Smooth muscle cell (in vitro differentiated cells): Measurements from ENCODE around the gene TMCC1. TPM values are rescaled to one million over a fixed set of nuclear protein-coding genes. Genes with fewer than 3 reads are reported as not detected.

ENCODE experiments used
- DNase-seq: peaks from one replicate; lab custom pipeline; 2025; ENCODE audit not compliant: unreplicated experiment; lab: John Stamatoyannopoulos, UW
- H2AFZ ChIP-seq: fragments of 200-600 bp; sonication (generic); 2 replicates; pipeline ENCODE4 v1.6.0; 2016; ENCODE audit warnings: antibody characterized with exemption, low read depth, mild to moderate bottlenecking
- H3F3A ChIP-seq: fragments of 200-600 bp; sonication (generic); 2 replicates; pipeline ENCODE4 v1.6.0; 2017; ENCODE audit warnings: antibody characterized with exemption, low read depth
- H3K27ac ChIP-seq: fragments of 200-600 bp; sonication (generic); 2 replicates; pipeline ENCODE4 v1.5.1; 2016; ENCODE audit warnings: low read depth, mild to moderate bottlenecking
- H3K27me3 ChIP-seq: fragments of 200-600 bp; sonication (generic); 2 replicates; pipeline ENCODE4 v1.6.1; 2016; ENCODE audit warnings: low read depth, mild to moderate bottlenecking
- H3K36me3 ChIP-seq: fragments of 200-600 bp; sonication (generic); 2 replicates; pipeline ENCODE4 v1.5.1; 2016; ENCODE audit warnings: low read depth
- H3K4me1 ChIP-seq: fragments of 200-600 bp; sonication (generic); 2 replicates; pipeline ENCODE4 v1.5.1; 2016; ENCODE audit warnings: low read depth
- H3K4me2 ChIP-seq: fragments of 200-600 bp; sonication (generic); 2 replicates; pipeline ENCODE4 v1.6.0; 2016; ENCODE audit warnings: mild to moderate bottlenecking
- H3K4me3 ChIP-seq: fragments of 200-600 bp; sonication (generic); 2 replicates; pipeline ENCODE4 v1.5.1; 2016; ENCODE audit warnings: mild to moderate bottlenecking
- H3K79me2 ChIP-seq: fragments of 200-600 bp; sonication (generic); 2 replicates; pipeline ENCODE4 v1.6.0; 2016; ENCODE audit warnings: low read depth, mild to moderate bottlenecking
- H3K9ac ChIP-seq: fragments of 200-600 bp; sonication (generic); 2 replicates; pipeline ENCODE4 v1.6.0; 2016; ENCODE audit warnings: low read depth
- H3K9me3 ChIP-seq: fragments of 200-600 bp; sonication (generic); replicated peaks from 2 replicates; pipeline ENCODE4 v1.5.1; 2016; ENCODE audit warnings: low read depth
- H4K20me1 ChIP-seq: fragments of 200-600 bp; sonication (generic); 2 replicates; pipeline ENCODE4 v1.6.0; 2016; ENCODE audit warnings: low read depth
- WGBS: methylation state at CpG from one replicate; pipeline ENCODE4 v1.1.7; 2016; ENCODE audit warnings: low lambda C conversion rate; 5-methylcytosine and 5-hydroxymethylcytosine counted together
- polyA plus RNA-seq: library from polyadenylated mRNA; unstranded; fragments of >200 nt; fragmentation: Nextera tagmentation; extraction: Ambion mirVana; gene quantifications from 2 replicates; pipeline ENCODE4 v1.2.1, GENCODE V29; 2016
- total RNA-seq: library from RNA; depleted of rRNA; stranded (reverse); fragments of >200 nt; gene quantifications from 2 replicates; pipeline ENCODE4 v1.2.3, GENCODE V29; 2014
- TF ChIP-seq, protein P1 (sequence below): fragments of 200-600 bp; sonication (generic); IDR thresholded peaks from 2 replicates; pipeline ENCODE4 v1.5.1; 2017; ENCODE audit warnings: borderline replicate concordance, mild to moderate bottlenecking, antibody characterized with exemption; ENCODE audit not compliant: insufficient read depth, poor library complexity, severe bottlenecking

Gene TMCC1
- total and polyA plus RNA-seq, 2 experiments from 2014 or later, result 5.3 to 17.8 TPM

GRCh38 chr3:129775870-129776269, 117.6 kb downstream of the TMCC1 start:
- Histone ChIP-seq H3F3A (no peaks in the 10 kb centered on the region), H2AFZ (no peak overlapping the region), H3K27me3 (no peaks in the 10 kb centered on the region), H3K4me2 (no peak overlapping the region), H4K20me1 (peaks cover 89% of the 10 kb centered on the region), H3K79me2 (peaks cover 63% of the 10 kb centered on the region), H3K36me3 (no peaks in the 10 kb centered on the region), H3K9ac (no peak overlapping the region), H3K9me3 (no peaks in the 10 kb centered on the region), H3K4me1 (peaks cover 8% of the 10 kb centered on the region), H3K4me3 (no peak overlapping the region), H3K27ac (no peak overlapping the region)
- TF ChIP-seq, protein P1, sequence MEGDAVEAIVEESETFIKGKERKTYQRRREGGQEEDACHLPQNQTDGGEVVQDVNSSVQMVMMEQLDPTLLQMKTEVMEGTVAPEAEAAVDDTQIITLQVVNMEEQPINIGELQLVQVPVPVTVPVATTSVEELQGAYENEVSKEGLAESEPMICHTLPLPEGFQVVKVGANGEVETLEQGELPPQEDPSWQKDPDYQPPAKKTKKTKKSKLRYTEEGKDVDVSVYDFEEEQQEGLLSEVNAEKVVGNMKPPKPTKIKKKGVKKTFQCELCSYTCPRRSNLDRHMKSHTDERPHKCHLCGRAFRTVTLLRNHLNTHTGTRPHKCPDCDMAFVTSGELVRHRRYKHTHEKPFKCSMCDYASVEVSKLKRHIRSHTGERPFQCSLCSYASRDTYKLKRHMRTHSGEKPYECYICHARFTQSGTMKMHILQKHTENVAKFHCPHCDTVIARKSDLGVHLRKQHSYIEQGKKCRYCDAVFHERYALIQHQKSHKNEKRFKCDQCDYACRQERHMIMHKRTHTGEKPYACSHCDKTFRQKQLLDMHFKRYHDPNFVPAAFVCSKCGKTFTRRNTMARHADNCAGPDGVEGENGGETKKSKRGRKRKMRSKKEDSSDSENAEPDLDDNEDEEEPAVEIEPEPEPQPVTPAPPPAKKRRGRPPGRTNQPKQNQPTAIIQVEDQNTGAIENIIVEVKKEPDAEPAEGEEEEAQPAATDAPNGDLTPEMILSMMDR, result no peak
- WGBS, result 85% methylated on average over 2 of the region's 2 CpGs
- no peak for DNase-seq

- peaks cover 8% of the 10 kb centered on the region for H3K4me1 ChIP-seq
- no peak overlapping the region for H3K4me3 ChIP-seq
- H3K4me2 ChIP-seq, result no peak overlapping the region
- no peak overlapping the region for H3K9ac ChIP-seq
- no peaks in the 10 kb centered on the region for H3K36me3 ChIP-seq
- peaks cover 59% of the 10 kb centered on the region for H3K79me2 ChIP-seq
- no peaks in the 10 kb centered on the region for H3K9me3 ChIP-seq
- H4K20me1 ChIP-seq, result peaks cover 91% of the 10 kb centered on the region
- TF ChIP-seq, protein P1, result no peak
- H3K27ac ChIP-seq, result no peak overlapping the region
- H2AFZ ChIP-seq, result no peak overlapping the region
- H3K27me3 ChIP-seq, result no peaks in the 10 kb centered on the region
- DNase-seq, result no peak
- H3F3A ChIP-seq, result no peaks in the 10 kb centered on the region
These were observed 119.5 kb downstream of the TMCC1 start for GRCh38 chr3:129773691-129774663.

- Histone ChIP-seq H3K36me3 (no peaks in the 10 kb centered on the region), H3F3A (no peaks in the 10 kb centered on the region), H3K9ac (no peak overlapping the region), H3K4me2 (no peak overlapping the region), H3K4me1 (peaks cover 7% of the 10 kb centered on the region), H3K79me2 (peaks cover 63% of the 10 kb centered on the region), H3K4me3 (no peak overlapping the region), H4K20me1 (peaks cover 90% of the 10 kb centered on the region), H2AFZ (no peak overlapping the region), H3K9me3 (no peaks in the 10 kb centered on the region), H3K27me3 (no peaks in the 10 kb centered on the region), H3K27ac (no peak overlapping the region)
- 95% methylated on average over 3 of the region's 3 CpGs for WGBS
- no peak for DNase-seq
- TF ChIP-seq, protein P1, result no peak
These were observed 122.9 kb downstream of the TMCC1 start for GRCh38 chr3:129770604-129771003.
